Loucy (cell line): Measurements from ENCODE around the gene TSHZ2.

Experiments used
- EZH2phosphoT487 ChIP-seq: fragments of 200-600 bp; IDR thresholded peaks from 2 replicates; pipeline ENCODE4 v1.6.1; 2018; ENCODE audit warnings: antibody characterized with exemption, mild to moderate bottlenecking, moderate library complexity, borderline replicate concordance
- TF ChIP-seq, protein P1 (sequence below): fragments of 200-600 bp; sonication (generic); conservative IDR thresholded peaks from 2 replicates; pipeline ENCODE4 v1.5.1; 2014; ENCODE audit warnings: mild to moderate bottlenecking, antibody characterized with exemption, low read length

DNA sequence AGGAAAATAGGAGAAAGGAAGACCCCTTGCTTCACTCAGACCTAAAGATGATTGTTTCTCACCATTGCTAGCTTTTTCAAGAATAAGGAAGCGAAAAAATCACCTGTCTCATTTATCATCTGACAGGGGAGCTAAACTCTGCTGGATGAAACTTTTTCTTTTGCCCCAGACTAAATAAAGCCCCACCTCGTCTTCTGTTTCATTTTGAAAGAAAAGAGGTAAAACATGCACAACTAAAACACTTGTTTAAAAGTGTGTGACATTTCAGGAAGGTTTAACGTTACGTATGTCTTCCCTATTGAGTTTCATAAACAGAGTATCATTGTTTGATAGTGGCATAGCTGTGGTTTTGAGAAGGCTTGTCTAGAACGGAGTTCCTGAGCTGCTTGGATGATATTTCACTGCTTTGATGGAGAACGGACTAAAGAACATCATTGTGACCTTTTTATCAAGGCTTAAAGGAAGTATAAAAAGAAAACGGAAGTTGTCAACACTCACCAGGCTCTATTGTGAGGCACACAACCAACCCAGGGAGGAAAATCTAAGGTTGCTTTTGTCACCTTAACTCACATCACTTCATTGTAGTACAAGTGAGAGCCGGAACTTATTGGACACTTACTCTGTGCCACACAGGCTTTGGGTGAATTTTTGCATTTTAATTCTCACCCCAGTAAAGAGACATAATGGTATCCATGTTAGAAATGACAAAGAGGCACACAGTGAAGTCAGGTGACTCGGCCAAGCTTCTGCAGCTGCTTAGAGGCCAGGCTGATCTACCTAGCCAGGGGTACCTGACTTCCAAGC lies 29.5 kb downstream of the TSHZ2 start:
- TF ChIP-seq, protein P1, sequence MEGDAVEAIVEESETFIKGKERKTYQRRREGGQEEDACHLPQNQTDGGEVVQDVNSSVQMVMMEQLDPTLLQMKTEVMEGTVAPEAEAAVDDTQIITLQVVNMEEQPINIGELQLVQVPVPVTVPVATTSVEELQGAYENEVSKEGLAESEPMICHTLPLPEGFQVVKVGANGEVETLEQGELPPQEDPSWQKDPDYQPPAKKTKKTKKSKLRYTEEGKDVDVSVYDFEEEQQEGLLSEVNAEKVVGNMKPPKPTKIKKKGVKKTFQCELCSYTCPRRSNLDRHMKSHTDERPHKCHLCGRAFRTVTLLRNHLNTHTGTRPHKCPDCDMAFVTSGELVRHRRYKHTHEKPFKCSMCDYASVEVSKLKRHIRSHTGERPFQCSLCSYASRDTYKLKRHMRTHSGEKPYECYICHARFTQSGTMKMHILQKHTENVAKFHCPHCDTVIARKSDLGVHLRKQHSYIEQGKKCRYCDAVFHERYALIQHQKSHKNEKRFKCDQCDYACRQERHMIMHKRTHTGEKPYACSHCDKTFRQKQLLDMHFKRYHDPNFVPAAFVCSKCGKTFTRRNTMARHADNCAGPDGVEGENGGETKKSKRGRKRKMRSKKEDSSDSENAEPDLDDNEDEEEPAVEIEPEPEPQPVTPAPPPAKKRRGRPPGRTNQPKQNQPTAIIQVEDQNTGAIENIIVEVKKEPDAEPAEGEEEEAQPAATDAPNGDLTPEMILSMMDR: no peak
- TF ChIP-seq EZH2phosphoT487: no peak
